Breast epithelium (tissue), 4 donors: Measurements from ENCODE around the gene CCL5. TPM values are rescaled to one million over a fixed set of nuclear protein-coding genes. Genes with fewer than 3 reads are reported as not detected.

Source experiments
- DNase-seq, 2 donors: peaks; one replicate each; pipeline ENCODE4 v3.0.0-alpha.2; 2019; ENCODE audit warnings: low spot score in 2 of 2
- H3K27ac ChIP-seq, 2 donors: fragments of 200-600 bp; sonication (generic) in 1 of 2; one replicate each; pipeline ENCODE4 v1.5.1; 2016 to 2019; ENCODE audit warnings: mild to moderate bottlenecking in 1 of 2
- H3K27me3 ChIP-seq, 2 donors: fragments of 200-600 bp; sonication (generic) in 1 of 2; one replicate each; pipeline versions ENCODE4 v1.5.1 to v1.6.0; 2017 to 2019; ENCODE audit warnings: control low read depth in 1 of 2, mild to moderate bottlenecking in 1 of 2
- H3K36me3 ChIP-seq: fragments of 200-600 bp; one replicate; pipeline ENCODE4 v1.5.1; 2019
- H3K4me1 ChIP-seq, 2 donors: fragments of 200-600 bp; sonication (generic); one replicate each; pipeline ENCODE4 v1.5.1; 2016 to 2019; ENCODE audit warnings: control low read depth in 1 of 2
- H3K4me3 ChIP-seq, 3 donors: fragments of 200-600 bp; sonication (generic); 1 replicate in 2 of 3; 2 replicates in 1 of 3; pipeline ENCODE4 v1.5.1; 2016 to 2019; ENCODE audit warnings: mild to moderate bottlenecking in 3 of 3, moderate library complexity in 2 of 3
- H3K9me3 ChIP-seq, 2 donors: fragments of 200-600 bp; sonication (generic) in 1 of 2; one replicate each; pipeline ENCODE4 v1.5.1; 2016 to 2019; ENCODE audit warnings: control low read depth in 1 of 2
- CTCF ChIP-seq, 3 donors: fragments of 450-650 bp; IDR thresholded peaks; one replicate each; pipeline ENCODE4 v1.5.1; 2016 to 2017; ENCODE audit warnings: antibody characterized with exemption in 3 of 3, mild to moderate bottlenecking in 3 of 3, moderate library complexity in 3 of 3
- POLR2A ChIP-seq: fragments of 450-650 bp; IDR thresholded peaks from one replicate; pipeline ENCODE4 v1.6.1; 2016; ENCODE audit warnings: antibody characterized with exemption, mild to moderate bottlenecking, moderate library complexity
- POLR2AphosphoS5 ChIP-seq, 3 donors: sonication (generic); formaldehyde crosslinking; IDR thresholded peaks; one replicate each; pipeline ENCODE4 v1.6.1; 2017; ENCODE audit warnings: antibody characterized with exemption in 3 of 3
- intact Hi-C: fragments of 100-400 bp; cut with DNase I; formaldehyde crosslinking; loops from one replicate; pipeline ENCODE4 v1.15.1; 2023; ENCODE audit warnings: low total_unique reads
- total RNA-seq, 3 donors: library from RNA; depleted of rRNA; stranded (reverse); fragments of >200 nt; gene quantifications; one replicate each; pipeline ENCODE4 v1.1.0, GENCODE V29; 2016

The CCL5 gene
- total RNA-seq, 3 donors from 2014 or later, result 3.5 to 7.6 (median 4.6) TPM

DNA sequence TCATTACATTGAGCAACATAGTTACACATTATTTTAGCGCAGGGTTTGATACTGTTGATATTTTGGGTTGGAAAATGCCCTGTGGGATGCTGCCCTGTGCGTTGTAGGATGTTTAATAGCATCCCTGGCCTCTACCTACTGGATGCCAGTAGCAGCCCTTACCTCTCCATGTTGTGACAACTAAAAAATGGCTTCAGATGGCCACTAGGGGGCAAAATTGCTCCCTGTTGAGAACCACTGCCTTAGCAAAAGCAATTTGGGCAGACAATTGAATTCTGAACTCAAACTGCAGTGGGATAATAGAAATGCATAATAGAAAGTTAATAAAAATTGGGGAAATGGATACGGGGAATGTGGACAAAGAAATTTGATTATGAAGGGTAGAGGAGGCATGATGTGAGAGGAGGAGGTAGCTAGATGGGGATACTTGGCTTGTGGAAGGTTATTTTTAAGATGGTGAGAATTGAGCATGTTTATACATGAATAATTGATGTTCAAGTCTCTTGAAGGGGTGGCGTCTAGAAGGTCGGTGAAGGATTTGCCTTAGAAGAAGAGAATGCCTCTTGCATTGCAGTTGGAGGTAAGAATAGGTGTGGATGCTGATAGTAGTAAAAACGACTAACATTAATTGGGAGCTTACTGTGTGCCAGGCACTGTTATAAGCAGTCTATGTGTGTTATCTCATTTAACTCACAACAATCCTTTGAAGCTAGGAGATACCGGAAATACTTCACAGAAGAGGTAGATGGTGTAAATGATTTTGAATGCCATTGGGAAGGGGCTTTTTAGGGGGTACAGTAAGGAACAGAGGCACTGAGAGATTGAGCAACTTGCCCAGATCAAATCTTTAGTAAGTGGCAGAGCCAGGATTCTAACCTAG lies 30.5 kb downstream of the CCL5 start:
- TF ChIP-seq CTCF (IDR thresholded peaks at IDR 0.05), result peak in 2 of 3 donors; percentile 9 to 54
- no peak for TF ChIP-seq POLR2A

GRCh38 chr17:35847633-35848373 lies 32.4 kb downstream of the CCL5 start:
- H3K36me3 ChIP-seq, result no peaks in the 10 kb centered on the region
- DNase-seq, result no peak
- H3K4me3 ChIP-seq, result no peak overlapping the region
- TF ChIP-seq POLR2A, result no peak
- no peak for TF ChIP-seq POLR2AphosphoS5 (IDR thresholded peaks at IDR 0.05)
- no peak for TF ChIP-seq CTCF (IDR thresholded peaks at IDR 0.05)
- intact Hi-C loops, result no loop called here
- H3K4me1 ChIP-seq, result no peaks in the 10 kb centered on the region
- no peaks in the 10 kb centered on the region for H3K9me3 ChIP-seq
- H3K27ac ChIP-seq, result no peak overlapping the region
- H3K27me3 ChIP-seq, result no peaks in the 10 kb centered on the region

More for the DNA sequence above, 30.5 kb downstream of the CCL5 start:
- intact Hi-C loops, result no loop called here
- Histone ChIP-seq H3K27me3 (no peaks in the 10 kb centered on the region), H3K4me3 (no peak overlapping the region), H3K27ac (no peak overlapping the region), H3K4me1 (no peaks in the 10 kb centered on the region), H3K36me3 (no peaks in the 10 kb centered on the region), H3K9me3 (no peaks in the 10 kb centered on the region)
- no peak for DNase-seq

DNA sequence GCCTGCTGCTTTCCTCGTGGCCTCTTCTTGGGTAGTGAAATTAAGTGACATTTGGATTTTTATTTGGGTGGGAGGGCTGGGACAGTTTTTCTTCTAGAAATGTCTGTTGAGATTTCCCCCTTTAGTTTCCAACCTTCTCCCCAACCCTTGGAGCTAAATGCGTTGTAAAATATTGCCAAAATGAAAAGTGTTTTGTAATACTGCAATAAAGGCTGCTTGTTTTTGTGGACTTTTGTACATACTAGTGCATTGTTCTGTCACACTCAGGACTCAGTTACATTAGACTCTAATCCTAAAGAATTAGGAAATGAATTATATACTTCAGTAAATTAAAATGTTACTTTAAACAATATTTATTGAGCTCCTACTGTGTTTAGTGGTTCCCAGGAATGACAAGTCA lies 33.2 kb downstream of the CCL5 start:
- Histone ChIP-seq H3K27me3 (no peaks in the 10 kb centered on the region), H3K4me1 (no peaks in the 10 kb centered on the region), H3K36me3 (no peaks in the 10 kb centered on the region), H3K9me3 (no peaks in the 10 kb centered on the region), H3K27ac (no peak overlapping the region), H3K4me3 (no peak overlapping the region)
- intact Hi-C loops, result no loop called here
- DNase-seq, result no peak
- no peak for TF ChIP-seq CTCF (IDR thresholded peaks at IDR 0.05)
- no peak for TF ChIP-seq POLR2AphosphoS5 (IDR thresholded peaks at IDR 0.05)
- TF ChIP-seq POLR2A, result no peak

DNA sequence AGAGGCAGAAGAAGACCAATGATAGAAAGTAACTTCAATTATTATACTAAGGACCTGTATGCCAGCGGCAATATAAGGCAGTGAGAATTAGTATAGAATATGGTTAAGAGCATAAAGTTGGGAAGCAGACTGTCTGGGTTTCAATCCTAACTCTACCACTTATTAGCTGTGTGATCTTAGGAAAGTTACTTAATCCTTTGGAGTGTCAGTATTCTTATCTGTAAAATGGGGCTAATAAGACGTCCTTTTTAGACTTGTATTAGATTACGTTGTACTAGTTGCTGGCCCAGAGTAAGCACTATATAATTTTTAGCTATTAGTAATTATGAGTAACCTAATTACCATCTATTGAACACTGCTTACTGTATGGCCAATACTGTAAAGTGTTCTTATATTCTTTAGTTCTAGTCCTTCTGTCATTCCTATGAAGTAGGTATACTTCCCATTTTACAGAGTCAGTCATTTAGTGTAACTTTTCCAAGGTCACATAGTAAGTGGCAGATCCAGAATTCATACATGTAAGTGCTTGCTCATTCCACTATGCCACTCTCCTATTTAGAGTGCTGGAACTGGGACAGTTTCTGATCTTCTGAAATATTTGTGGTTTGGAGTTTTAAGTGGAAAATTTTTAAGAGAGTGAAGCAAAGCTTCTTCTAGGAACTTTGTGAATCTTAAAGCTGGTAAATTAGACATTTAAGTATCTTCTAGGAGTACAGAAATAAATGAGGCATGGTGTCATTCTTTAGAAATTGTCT lies 33.9 kb downstream of the CCL5 start:
- intact Hi-C loops, result no loop called here
- H3K36me3 ChIP-seq, result no peaks in the 10 kb centered on the region
- no peaks in the 10 kb centered on the region for H3K27me3 ChIP-seq
- TF ChIP-seq POLR2AphosphoS5 (IDR thresholded peaks at IDR 0.05) (no peak), POLR2A (no peak), CTCF (IDR thresholded peaks at IDR 0.05) (no peak)
- H3K9me3 ChIP-seq, result no peaks in the 10 kb centered on the region
- H3K4me1 ChIP-seq, result no peaks in the 10 kb centered on the region
- no peak overlapping the region for H3K4me3 ChIP-seq
- no peak overlapping the region for H3K27ac ChIP-seq
- no peak for DNase-seq
